ENCODE results near the gene CHCHD4.

- TF ChIP-seq POLR2A (IDR thresholded peaks at IDR 0.05; ENCODE audit: low read length) = no peak
- no peak for TF ChIP-seq GATA1 (IDR thresholded peaks at IDR 0.05; ENCODE audit: low read depth, low read length)
Measured at GRCh38 chr3:14137004-14137403, 12.3 kb upstream of the CHCHD4 start.
